H1 (cell line): ENCODE measurements around the gene LSR. TPM values are rescaled to one million over a fixed set of nuclear protein-coding genes. Genes with fewer than 3 reads are reported as not detected.

Experiments
- CTCF ChIA-PET: fragments of 300-600 bp; sonication (Branson Sonifier 250); formaldehyde crosslinking; loops from one replicate; lab custom pipeline; 2021; ENCODE audit not compliant: partially characterized antibody; lab: Charles Lee
- POLR2A ChIA-PET: fragments of 300-600 bp; sonication (Branson Sonifier 250); formaldehyde crosslinking; loops from one replicate; lab custom pipeline; 2021; ENCODE audit warnings: inconsistent platforms; ENCODE audit not compliant: partially characterized antibody; lab: Charles Lee
- DNase-seq, 2 experiments: peaks; one replicate each; pipeline versions ENCODE4 v3.0.0 to v3.0.0-alpha.2; 2010 to 2022; ENCODE audit warnings: low spot score in 2 of 2, low read depth in 1 of 2, mixed read lengths in 1 of 2
- FAIRE-seq: peaks from 2 replicates; lab custom pipeline; 2011; peaks lifted over from hg19 to GRCh38; lab: Jason Lieb, UNC
- H2AFZ ChIP-seq: 2 replicates; pipeline ENCODE4 v1.8.1; 2012; ENCODE audit warnings: low read length, inconsistent platforms
- H2AK5ac ChIP-seq: 2 replicates; pipeline ENCODE4 v1.6.1; 2013; ENCODE audit warnings: low read depth, low read length
- H2BK120ac ChIP-seq: replicated peaks from 2 replicates; pipeline ENCODE3; 2013; ENCODE audit warnings: low read depth, low read length, inconsistent platforms
- H2BK12ac ChIP-seq: 2 replicates; pipeline ENCODE4 v1.6.1; 2013; ENCODE audit warnings: low read depth, low read length
- H2BK15ac ChIP-seq: 2 replicates; pipeline ENCODE4 v1.6.1; 2013; ENCODE audit warnings: low read length
- H2BK20ac ChIP-seq: 2 replicates; pipeline ENCODE4 v1.6.1; 2013; ENCODE audit warnings: low read length
- H2BK5ac ChIP-seq: 2 replicates; pipeline ENCODE4 v1.6.1; 2013; ENCODE audit warnings: low read depth, low read length
- H3K14ac ChIP-seq: 2 replicates; pipeline ENCODE4 v1.6.1; 2013; ENCODE audit warnings: inconsistent platforms; ENCODE audit not compliant: insufficient read length
- H3K18ac ChIP-seq: 2 replicates; pipeline ENCODE4 v1.6.1; 2013; ENCODE audit warnings: low read length; ENCODE audit errors: extremely low read depth
- H3K23ac ChIP-seq: 2 replicates; pipeline ENCODE4 v1.6.1; 2013; ENCODE audit warnings: inconsistent platforms; ENCODE audit not compliant: insufficient read length
- H3K23me2 ChIP-seq: 2 replicates; pipeline ENCODE4 v1.6.1; 2013; ENCODE audit warnings: low read depth, low read length
- H3K27ac ChIP-seq: 2 replicates; pipeline ENCODE4 v1.6.1; 2011; ENCODE audit warnings: low read depth, low read length, inconsistent platforms
- H3K27me3 ChIP-seq, 4 experiments: replicated peaks in 1 of 4; 1 replicate in 1 of 4; 2 replicates in 3 of 4; pipeline versions ENCODE4 v1.6.1 to v1.8.1; 2011 to 2013; ENCODE audit warnings: low read length in 3 of 4, mild to moderate bottlenecking in 3 of 4, inconsistent platforms in 2 of 4, mixed read lengths in 2 of 4, moderate library complexity in 1 of 4; ENCODE audit not compliant: control insufficient read depth in 3 of 4, insufficient read depth in 3 of 4; ENCODE audit errors: extremely low read depth in 1 of 4
- H3K36me3 ChIP-seq, 4 experiments: 2 replicates each; pipeline versions ENCODE4 v1.6.1 to v1.8.1; 2011 to 2013; ENCODE audit warnings: mild to moderate bottlenecking in 4 of 4, low read length in 3 of 4, moderate library complexity in 2 of 4, control low read depth in 1 of 4, inconsistent platforms in 1 of 4; ENCODE audit not compliant: insufficient read depth in 4 of 4, control insufficient read depth in 2 of 4
- H3K4ac ChIP-seq: replicated peaks from 2 replicates; pipeline ENCODE3; 2013; ENCODE audit warnings: low read length, low read depth, mixed read lengths, inconsistent platforms; ENCODE audit not compliant: insufficient read length
- H3K4me1 ChIP-seq, 4 experiments: replicated peaks in 1 of 4; 1 replicate in 1 of 4; 2 replicates in 3 of 4; pipeline versions ENCODE4 v1.6.1 to v1.8.1; 2011 to 2013; ENCODE audit warnings: low read length in 3 of 4, inconsistent platforms in 2 of 4, mixed read lengths in 1 of 4; ENCODE audit not compliant: insufficient read depth in 4 of 4, control insufficient read depth in 3 of 4
- H3K4me2 ChIP-seq, 2 experiments: 2 replicates each; pipeline versions ENCODE4 v1.6.1 to v1.8.1; 2011 to 2013; ENCODE audit warnings: low read depth in 2 of 2, low read length in 2 of 2, control low read depth in 1 of 2, inconsistent platforms in 1 of 2, mild to moderate bottlenecking in 1 of 2; ENCODE audit not compliant: insufficient read depth in 1 of 2
- H3K4me3 ChIP-seq, 4 experiments: fragments of 200-600, 300-600 bp in 1 of 4; sonication (generic), shearing (Covaris generic), sonication (Bioruptor Twin) in 1 of 4; 2 replicates each; pipeline versions ENCODE4 v1.5.1 to v1.8.1; 2011 to 2016; ENCODE audit warnings: low read length in 4 of 4, low read depth in 3 of 4, control low read depth in 2 of 4, inconsistent platforms in 2 of 4, mild to moderate bottlenecking in 2 of 4, mixed read lengths in 1 of 4, moderate library complexity in 1 of 4; ENCODE audit not compliant: insufficient read depth in 2 of 4; ENCODE audit errors: extremely low read depth in 1 of 4
- H3K56ac ChIP-seq: replicated peaks from 2 replicates; pipeline ENCODE3; 2013; ENCODE audit warnings: low read depth, mild to moderate bottlenecking, mixed read lengths, low read length, inconsistent platforms; ENCODE audit not compliant: insufficient read length
- H3K79me1 ChIP-seq: 2 replicates; pipeline ENCODE4 v1.6.1; 2013; ENCODE audit warnings: low read depth, low read length, control low read depth
- H3K79me2 ChIP-seq, 2 experiments: 2 replicates each; pipeline versions ENCODE4 v1.6.1 to v1.8.1; 2012 to 2013; ENCODE audit warnings: low read length in 2 of 2, mild to moderate bottlenecking in 2 of 2, inconsistent platforms in 1 of 2; ENCODE audit not compliant: insufficient read depth in 2 of 2, control insufficient read depth in 1 of 2
- H3K9ac ChIP-seq, 4 experiments: replicated peaks in 1 of 4; 1 replicate in 1 of 4; 2 replicates in 3 of 4; pipeline versions ENCODE4 v1.6.1 to v1.8.1; 2011 to 2013; ENCODE audit warnings: low read depth in 3 of 4, low read length in 3 of 4, control low read depth in 2 of 4, mild to moderate bottlenecking in 2 of 4, moderate library complexity in 2 of 4, inconsistent platforms in 1 of 4; ENCODE audit errors: extremely low read depth in 1 of 4
- H3K9me3 ChIP-seq, 2 experiments: 2 replicates each; pipeline versions ENCODE4 v1.6.1 to v1.8.1; 2012 to 2013; ENCODE audit warnings: mild to moderate bottlenecking in 2 of 2, moderate library complexity in 2 of 2, control low read depth in 1 of 2, inconsistent platforms in 1 of 2, low read depth in 1 of 2, low read length in 1 of 2, mixed read lengths in 1 of 2; ENCODE audit not compliant: insufficient read depth in 2 of 2
- H4K20me1 ChIP-seq, 2 experiments: replicated peaks in 1 of 2; 2 replicates each; pipeline versions ENCODE3 to v1.8.1; 2011 to 2013; ENCODE audit warnings: inconsistent platforms in 2 of 2, low read length in 2 of 2, mild to moderate bottlenecking in 1 of 2; ENCODE audit not compliant: insufficient read depth in 2 of 2, control insufficient read depth in 1 of 2
- H4K5ac ChIP-seq: 2 replicates; pipeline ENCODE4 v1.6.1; 2013; ENCODE audit warnings: low read length, low read depth, mixed read lengths, inconsistent platforms; ENCODE audit not compliant: insufficient read length
- H4K8ac ChIP-seq: 2 replicates; pipeline ENCODE4 v1.8.0; 2013; ENCODE audit warnings: mild to moderate bottlenecking, moderate library complexity, low read length, inconsistent platforms; ENCODE audit not compliant: insufficient read depth; ENCODE audit errors: extremely low read depth
- H4K91ac ChIP-seq: replicated peaks from 2 replicates; pipeline ENCODE3; 2013; ENCODE audit warnings: low read length, mixed read lengths, inconsistent platforms; ENCODE audit not compliant: insufficient read length
- ASH2L ChIP-seq: fragments of 200-600, 300-600 bp; sonication (generic); IDR thresholded peaks from one replicate; pipeline ENCODE4 v1.7.1; 2017; ENCODE audit warnings: low read length
- BACH1 ChIP-seq: IDR thresholded peaks from 2 replicates; pipeline ENCODE4 v1.6.1; 2012; ENCODE audit warnings: low read length, improper control_type of control experiment
- BRCA1 ChIP-seq: IDR thresholded peaks from 2 replicates; pipeline ENCODE4 v1.6.1; 2012; ENCODE audit warnings: low read depth, low read length, improper control_type of control experiment
- CBX5 ChIP-seq: fragments of 300-800, 300-1000 bp; sonication (generic); IDR thresholded peaks from 2 replicates; pipeline ENCODE4 v1.7.1; 2016; ENCODE audit warnings: antibody characterized with exemption, low read length, low read depth
- EGR1 ChIP-seq: IDR thresholded peaks from 2 replicates; pipeline ENCODE4 v1.6.1; 2011; ENCODE audit warnings: low read depth, low read length, borderline replicate concordance
- KDM4A ChIP-seq: IDR thresholded peaks from one replicate; pipeline ENCODE4 v1.7.1; 2012; ENCODE audit warnings: low read depth, mild to moderate bottlenecking, moderate library complexity, low read length, inconsistent platforms; ENCODE audit not compliant: severe bottlenecking
- KDM5A ChIP-seq: fragments of 200-600 bp; IDR thresholded peaks from 2 replicates; pipeline ENCODE4 v1.7.1; 2012; ENCODE audit warnings: mild to moderate bottlenecking, low read length, inconsistent platforms, mixed read lengths
- MAX ChIP-seq: IDR thresholded peaks from 2 replicates; pipeline ENCODE4 v1.6.1; 2012; ENCODE audit warnings: inconsistent platforms
- PHF8 ChIP-seq: fragments of 200-600 bp; sonication (generic); conservative IDR thresholded peaks from 2 replicates; pipeline ENCODE4 v1.7.1; 2012; ENCODE audit warnings: low read depth, mild to moderate bottlenecking, inconsistent platforms, low read length, moderate library complexity
- RBBP5 ChIP-seq: IDR thresholded peaks from 2 replicates; pipeline ENCODE4 v1.7.1; 2012; ENCODE audit warnings: low read depth, mild to moderate bottlenecking, inconsistent platforms, low read length, moderate library complexity, borderline replicate concordance
- SP1 ChIP-seq: IDR thresholded peaks from 2 replicates; pipeline ENCODE4 v1.6.1; 2011; ENCODE audit warnings: low read depth, low read length
- SUZ12 ChIP-seq: fragments of 200-600 bp; sonication (generic); IDR thresholded peaks from 2 replicates; pipeline ENCODE4 v1.6.1; 2012; ENCODE audit warnings: mild to moderate bottlenecking, inconsistent platforms, low read length, moderate library complexity, mixed read lengths
- TCF12 ChIP-seq: IDR thresholded peaks from 2 replicates; pipeline ENCODE4 v1.6.1; 2011; ENCODE audit warnings: low read depth, mild to moderate bottlenecking, low read length
- USF2 ChIP-seq: IDR thresholded peaks from 2 replicates; pipeline ENCODE4 v1.6.1; 2011; ENCODE audit warnings: low read length, improper control_type of control experiment
- WGBS, 2 experiments: shearing (Covaris generic) in 1 of 2; methylation state at CpG; one replicate each; pipeline versions ENCODE4 v1.1.6 to v1.1.7; 2013 to 2015; ENCODE audit warnings: low lambda C conversion rate in 2 of 2, mixed read lengths in 2 of 2, inconsistent platforms in 1 of 2, low coverage in 1 of 2, missing lambda C conversion rate in 1 of 2; ENCODE audit not compliant: insufficient replicate concordance in 2 of 2, insufficient coverage in 1 of 2, insufficient read length in 1 of 2; ENCODE audit errors: extremely low coverage in 1 of 2, missing lambda C conversion rate in 1 of 2; 5-methylcytosine and 5-hydroxymethylcytosine counted together
- polyA plus RNA-seq, 7 experiments: library from polyadenylated mRNA; depleted of rRNA in 3 of 7; stranded (reverse) in 5 of 7; unstranded in 2 of 7; fragments of >200 nt in 5 of 7; fragments of 200-250 nt in 2 of 7; gene quantifications; 1 replicate in 5 of 7; 2 replicates in 1 of 7; 4 replicates in 1 of 7; pipeline versions ENCODE4 v1.2.1 to v1.2.3, GENCODE V29; 2011 to 2013; ENCODE audit warnings: missing spikeins in 2 of 7, mixed read lengths in 2 of 7
- total RNA-seq: library from RNA; stranded (reverse); fragmentation: NEBNext Ultra II Directional; extraction: Animal tissue kit (Norgen Biotek cat#: 25700); gene quantifications from 2 replicates; pipeline ENCODE4 v1.2.1, GENCODE V29; 2021

Gene LSR
- total and polyA plus RNA-seq, 2 of the 8 experiments (the other 6 are each of a cell fraction or from before 2014, with no cell fraction given) = 159 to 186 TPM

GRCh38 chr19:35313587-35313986 lies 64.8 kb downstream of the LSR start:
- Histone ChIP-seq H4K91ac (no peak overlapping the region), H3K4me2 (no peak overlapping the region), H4K5ac (no peak overlapping the region), H3K36me3 (no peaks in the 10 kb centered on the region), H3K4ac (no peak overlapping the region), H2BK20ac (no peak overlapping the region), H2BK5ac (no peak overlapping the region), H2BK120ac (no peak overlapping the region), H3K79me2 (no peaks in the 10 kb centered on the region), H4K8ac (no peak overlapping the region), H3K56ac (no peak overlapping the region), H3K27me3 (no peaks in the 10 kb centered on the region), H2AK5ac (no peak overlapping the region), H3K18ac (no peak overlapping the region), H3K9me3 (no peaks in the 10 kb centered on the region), H4K20me1 (no peaks in the 10 kb centered on the region), H2BK15ac (no peak overlapping the region), H2BK12ac (no peak overlapping the region), H3K23me2 (no peaks in the 10 kb centered on the region), H3K79me1 (no peaks in the 10 kb centered on the region), H2AFZ (no peak overlapping the region), H3K23ac (no peak overlapping the region), H3K4me1 (no peaks in the 10 kb centered on the region), H3K4me3 (no peak overlapping the region), H3K14ac (no peak overlapping the region), H3K9ac (no peak overlapping the region), H3K27ac (no peak overlapping the region)
- ChIA-PET POLR2A (no interaction called here), CTCF (interaction anchor here (0.7 to 4.1 kb wide), 3 partner anchors 14 to 39 kb away, joined by 3 to 20 read pairs (median 4); partner anchors contain the start of gene CD22)
- WGBS, 2 experiments = 84% methylated on average over 7 of the region's 7 CpGs; no CpG with 5 or more reads in 1 of the 2 experiments
- no peak for DNase-seq
- no peak for FAIRE-seq
- TF ChIP-seq KDM5A (no peak), ASH2L (no peak), EGR1 (no peak), SP1 (no peak), KDM4A (no peak), USF2 (no peak), MAX (no peak), TCF12 (no peak), PHF8 (no peak), SUZ12 (no peak), BACH1 (no peak), CBX5 (no peak), RBBP5 (no peak), BRCA1 (no peak)
